Renal cortical epithelial cell (primary cell): ENCODE data around the gene CMC1. TPM values are rescaled to one million over a fixed set of nuclear protein-coding genes. Genes with fewer than 3 reads are reported as not detected.
"Not testable (repeated sequence)": the region's sequence is repeated elsewhere in the genome, so short reads cannot be mapped to it uniquely, and the experiment has no call there.

ENCODE experiments used
- DNase-seq: peaks from one replicate; pipeline ENCODE4 v3.0.0-alpha.2; 2011; ENCODE audit warnings: low read depth
- total RNA-seq: library from RNA; depleted of rRNA; stranded (reverse); fragments of >200 nt; gene quantifications from 2 replicates; pipeline ENCODE4 v1.2.3, GENCODE V29; 2014

Gene CMC1
- total RNA-seq, 1 donor from 2014 or later: 5.2 TPM

GRCh38 chr3:28244491-28244890, 3.1 kb downstream of the CMC1 start:
- no peak for DNase-seq

GRCh38 chr3:28247286-28247685, 5.9 kb downstream of the CMC1 start:
- DNase-seq: peak; percentile 30

GRCh38 chr3:28250999-28251398, 9.6 kb downstream of the CMC1 start:
- DNase-seq: no peak

DNA sequence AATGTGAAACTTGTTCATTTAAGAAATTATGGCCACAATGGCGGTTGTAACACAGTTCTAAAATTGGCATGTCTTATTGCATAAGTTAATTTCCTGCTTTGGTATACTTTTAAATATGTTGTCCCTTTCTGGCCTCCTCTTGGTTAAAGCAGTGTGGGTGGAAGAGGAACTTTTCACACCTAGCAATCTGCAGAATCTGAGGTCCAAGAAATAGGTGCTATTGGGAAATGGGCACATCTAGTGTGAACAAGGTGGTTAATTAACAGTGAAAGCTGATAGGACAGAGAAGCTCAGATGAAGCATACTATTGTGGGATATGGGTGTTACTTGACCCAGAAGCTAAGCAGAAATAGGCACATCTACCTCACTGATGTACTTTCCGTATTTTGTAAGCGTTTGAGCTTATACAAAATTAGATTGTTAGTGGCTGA, 10.6 kb downstream of the CMC1 start:
- no peak for DNase-seq

DNA sequence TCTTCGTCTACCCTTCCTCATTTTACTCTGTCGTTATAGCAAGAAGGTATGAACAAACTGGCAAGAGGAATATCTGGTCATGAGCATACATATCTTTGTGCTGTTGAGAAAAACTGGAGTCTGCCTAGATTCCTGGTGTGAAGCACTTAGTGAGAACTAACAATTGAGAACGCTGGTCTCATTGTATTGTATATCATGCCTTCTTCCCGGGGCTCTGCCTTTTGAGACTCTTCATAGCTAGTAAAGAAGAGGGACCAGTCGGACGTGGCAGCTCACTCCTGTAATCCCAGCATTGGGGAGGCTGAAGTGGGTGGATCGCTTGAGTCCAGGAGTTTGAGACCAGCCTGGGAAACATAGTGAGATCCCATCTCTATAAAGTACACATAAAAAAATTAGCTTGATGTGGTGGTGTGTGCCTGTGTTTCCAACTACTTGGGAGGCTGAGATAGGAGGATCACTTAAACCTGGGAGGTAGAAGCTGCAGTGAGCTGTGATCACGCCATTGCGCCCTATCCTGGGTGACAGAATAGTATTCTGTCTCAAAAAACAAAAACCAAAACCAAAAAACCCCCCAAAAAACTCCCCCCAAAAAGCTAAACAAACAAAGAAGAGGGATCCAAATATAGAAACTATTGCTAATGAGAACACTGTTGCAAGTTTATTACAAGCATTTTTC, 11.8 kb downstream of the CMC1 start:
- DNase-seq: no peak

DNA sequence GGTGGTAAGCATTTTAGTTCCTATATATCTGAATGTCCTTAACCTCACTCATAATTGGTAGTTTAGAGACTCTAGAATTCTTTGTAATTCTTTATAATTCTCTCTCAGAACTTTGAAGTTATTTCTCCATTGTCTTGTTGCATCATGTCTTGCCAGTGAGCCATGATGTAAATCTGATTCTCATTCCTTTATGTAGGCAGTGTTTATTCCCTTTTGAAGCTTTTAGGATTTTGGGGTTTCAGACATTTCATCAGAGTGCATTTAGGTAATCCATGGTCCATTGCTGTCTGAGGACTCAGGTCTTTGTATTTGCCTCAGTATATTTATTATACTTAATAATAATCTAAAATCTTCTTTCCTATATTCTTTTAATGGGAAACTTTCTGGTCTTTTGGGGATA, 20.6 kb downstream of the CMC1 start:
- no peak for DNase-seq

- no peak for DNase-seq
Observed at GRCh38 chr3:28265641-28266040, 24.2 kb downstream of the CMC1 start.

GRCh38 chr3:28267984-28268849, 26.8 kb downstream of the CMC1 start:
- no peak for DNase-seq

DNA sequence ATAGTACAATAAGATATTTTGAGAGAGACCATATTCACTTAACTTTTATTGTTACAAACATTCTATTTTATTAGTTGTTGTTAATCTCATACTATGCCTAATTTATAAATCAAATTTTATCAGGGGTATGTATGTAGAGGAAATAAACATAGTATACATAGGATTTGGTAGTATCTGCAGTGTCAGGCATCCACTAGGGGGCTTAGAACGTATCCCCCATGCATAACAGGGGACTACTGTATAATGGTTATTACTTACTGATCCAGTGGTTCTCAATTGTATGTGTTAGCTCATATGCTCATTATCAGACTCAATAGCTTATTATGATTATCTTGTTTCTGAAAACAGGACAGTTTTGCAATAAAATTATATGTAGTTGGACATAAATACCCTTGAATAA, 27.6 kb downstream of the CMC1 start:
- DNase-seq: no peak

- not testable (repeated sequence) for DNase-seq
Observed at GRCh38 chr3:28269884-28270283, 28.5 kb downstream of the CMC1 start.

DNA sequence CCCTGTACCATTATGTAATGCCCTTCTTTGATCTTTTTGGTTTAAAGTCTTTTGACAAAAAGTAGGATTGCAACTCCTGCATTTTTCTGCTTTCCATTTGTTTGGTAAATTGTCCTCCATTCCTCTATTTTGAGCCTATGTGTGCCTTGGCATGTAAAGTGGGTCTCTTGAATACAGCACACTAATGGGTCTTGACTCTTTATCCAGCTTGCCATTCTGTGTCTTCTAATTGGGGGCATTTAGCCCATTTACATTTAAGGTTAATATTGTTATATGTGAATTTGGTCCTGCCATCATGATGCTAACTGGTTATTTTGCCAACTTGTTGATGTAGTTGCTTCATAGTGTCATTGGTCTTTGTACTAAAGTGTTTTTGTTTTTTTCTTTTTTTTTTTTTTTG, 32.4 kb downstream of the CMC1 start:
- no peak for DNase-seq

- peak; percentile 60 for DNase-seq
Observed at GRCh38 chr3:28278918-28279317, 37.5 kb downstream of the CMC1 start.

- no peak for DNase-seq
Observed at GRCh38 chr3:28279770-28280169, 38.4 kb downstream of the CMC1 start.

- no peak for DNase-seq
Observed at GRCh38 chr3:28280781-28281180, 39.4 kb downstream of the CMC1 start.

- DNase-seq: peak; percentile 55
Observed at GRCh38 chr3:28286595-28286994, 45.2 kb downstream of the CMC1 start.

- no peak for DNase-seq
Observed at GRCh38 chr3:28287046-28287445, 45.6 kb downstream of the CMC1 start.

DNA sequence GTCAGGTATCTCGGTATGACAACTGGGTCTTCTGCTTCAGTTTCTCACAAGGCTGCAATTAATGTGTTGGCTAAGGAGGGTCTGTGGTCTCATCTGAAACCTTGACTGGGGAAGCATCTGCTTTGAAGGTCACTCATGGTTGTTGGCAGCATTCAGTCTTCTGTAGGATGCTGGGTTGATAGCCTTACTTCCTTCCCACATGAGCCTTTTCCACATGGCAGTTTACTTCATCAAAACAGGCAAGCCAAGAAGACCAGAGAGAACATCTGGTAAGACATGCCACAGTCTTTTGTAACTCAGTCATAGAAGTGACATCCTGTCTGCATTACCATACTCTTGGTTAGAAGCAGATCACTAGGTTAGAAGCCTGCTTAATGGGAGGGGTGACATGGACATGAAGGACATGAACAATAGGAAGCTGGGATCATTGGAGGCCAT, 49.5 kb downstream of the CMC1 start:
- DNase-seq: no peak

GRCh38 chr3:28291577-28291976, 50.2 kb downstream of the CMC1 start:
- no peak for DNase-seq

- no peak for DNase-seq
Observed at GRCh38 chr3:28292622-28293021, 51.2 kb downstream of the CMC1 start.

GRCh38 chr3:28294667-28295413, 53.4 kb downstream of the CMC1 start:
- no peak for DNase-seq

- DNase-seq: no peak
Observed at GRCh38 chr3:28295898-28296490, 54.6 kb downstream of the CMC1 start.

DNA sequence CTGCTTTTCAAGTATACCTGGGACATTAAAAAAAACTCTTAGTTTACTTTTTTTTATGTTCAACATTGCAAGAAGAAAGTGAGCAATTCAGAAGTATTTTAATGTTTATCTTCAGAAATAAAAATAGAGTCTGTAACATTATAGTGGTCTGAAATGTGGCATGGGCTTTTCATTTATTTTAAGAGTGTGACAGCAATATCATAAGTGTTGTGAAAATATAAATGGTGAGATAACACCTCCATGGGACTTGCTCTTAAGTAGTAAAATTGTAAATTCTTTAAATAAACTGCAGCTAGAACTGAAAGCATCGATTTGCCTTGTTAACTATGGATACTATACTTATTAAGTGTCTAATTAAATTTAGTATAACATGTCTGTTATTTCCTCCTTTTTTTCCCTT, 58.3 kb downstream of the CMC1 start:
- DNase-seq: no peak
